Measurements from ENCODE around the gene ABCC8.
A peak's percentile ranks its signal among the peaks of the same experiment; 100 is the strongest.

Gene ABCC8

DNA sequence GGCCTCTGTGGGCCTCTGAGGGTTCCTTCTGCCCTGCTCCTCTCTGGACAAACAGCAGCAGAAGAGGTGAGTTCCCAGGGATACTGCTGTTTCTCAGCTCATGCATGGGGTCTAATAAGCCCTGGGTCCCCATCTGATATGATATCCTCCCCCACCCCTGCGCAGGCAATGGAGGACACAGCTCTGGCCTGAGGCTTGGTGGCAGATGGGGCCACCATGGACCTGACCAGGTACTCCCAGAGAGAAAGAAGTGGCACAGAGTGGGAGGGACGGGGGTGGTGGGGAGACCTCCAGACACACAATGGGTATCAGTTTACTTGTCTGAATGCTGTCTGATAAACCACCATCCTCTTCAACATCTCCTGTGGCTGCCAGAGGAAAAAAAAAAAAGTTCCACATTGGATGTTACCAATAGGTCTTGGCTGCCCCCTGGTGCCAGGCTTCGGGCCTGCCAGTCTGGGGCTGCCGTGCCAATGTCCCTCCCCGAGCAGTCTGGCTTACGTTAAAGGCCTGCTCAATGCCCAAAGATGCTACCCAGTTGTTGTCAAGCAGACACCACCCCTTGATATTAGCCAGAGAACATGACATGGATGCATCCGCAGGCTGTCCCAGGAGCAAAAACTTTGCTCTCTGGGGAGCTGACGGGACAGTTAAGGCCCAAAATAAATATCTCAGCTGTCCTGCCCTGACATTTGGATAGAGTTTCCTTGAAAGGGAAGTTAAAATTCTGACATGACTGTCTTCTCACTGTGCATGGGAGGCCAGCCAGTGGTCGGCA is 27.9 kb upstream of the ABCC8 start:
- peak; percentile 82 for DNase-seq

DNA sequence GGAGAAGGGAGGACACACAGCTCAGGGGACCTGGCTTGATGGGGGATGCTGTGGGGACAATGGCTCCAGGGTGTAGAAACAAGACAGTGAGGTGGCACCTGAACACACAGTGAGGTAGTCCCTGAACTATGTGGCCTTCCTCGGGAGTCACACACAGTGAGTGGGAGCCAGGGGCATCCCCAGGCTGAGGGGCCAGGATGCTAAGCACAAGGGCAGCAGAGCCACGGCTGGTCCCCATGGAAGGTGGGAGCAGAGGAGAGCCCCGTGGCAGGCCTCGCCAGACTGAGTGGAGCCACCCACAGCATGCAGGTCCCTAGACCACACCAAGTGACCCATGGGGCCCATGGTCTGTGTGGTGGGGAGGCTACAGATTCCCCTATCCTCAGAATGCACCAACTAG is 26.0 kb upstream of the ABCC8 start:
- no peak for DNase-seq

- DNase-seq: no peak
These were observed 24.0 kb upstream of the ABCC8 start for GRCh38 chr11:17500673-17501072.

GRCh38 chr11:17498475-17498874 is 21.8 kb upstream of the ABCC8 start:
- DNase-seq: no peak

GRCh38 chr11:17498058-17498457 is 21.4 kb upstream of the ABCC8 start:
- no peak for DNase-seq

GRCh38 chr11:17496406-17496805 is 19.8 kb upstream of the ABCC8 start:
- no peak for DNase-seq

- no peak for DNase-seq
These were observed 17.4 kb upstream of the ABCC8 start for GRCh38 chr11:17494019-17494418.

DNA sequence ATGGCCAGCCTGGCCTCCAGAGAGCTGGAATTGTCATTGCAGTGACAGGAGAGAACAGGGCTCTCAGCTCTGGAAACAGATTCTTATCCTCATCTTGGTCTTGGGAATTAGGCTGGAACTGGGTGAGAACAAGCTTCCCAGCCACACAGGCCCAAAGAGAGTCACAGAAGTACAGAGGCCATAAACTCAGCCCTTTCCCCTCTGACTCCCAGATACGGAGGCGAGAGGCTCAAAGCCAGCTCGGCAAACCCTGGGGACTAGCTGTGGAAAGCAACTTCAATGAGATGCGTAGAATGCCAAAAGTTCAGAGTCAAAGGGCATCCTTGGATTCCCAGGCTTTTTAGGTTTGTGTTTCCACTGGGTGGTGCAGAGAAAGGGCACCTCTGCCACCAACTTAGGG is 14.3 kb upstream of the ABCC8 start:
- DNase-seq: no peak

DNA sequence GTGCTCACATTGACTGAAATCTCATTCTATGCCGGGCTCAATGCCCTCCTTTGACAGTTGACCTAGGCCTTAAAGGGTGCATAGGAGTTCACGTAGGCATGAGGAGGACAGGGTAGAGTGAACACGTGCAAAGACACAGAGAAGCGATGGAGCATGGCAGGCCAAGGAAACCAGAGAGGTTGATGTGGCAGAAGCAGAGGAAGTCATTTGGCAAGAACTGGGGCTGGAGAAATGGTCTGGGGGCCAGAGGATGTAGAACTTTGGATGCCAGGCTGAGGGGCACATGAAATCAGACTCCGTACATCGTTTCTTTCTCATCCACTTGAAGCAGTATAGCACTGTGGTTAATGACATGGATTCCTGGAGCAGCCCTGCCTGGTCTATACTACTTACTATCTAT is 13.6 kb upstream of the ABCC8 start:
- DNase-seq: no peak

DNA sequence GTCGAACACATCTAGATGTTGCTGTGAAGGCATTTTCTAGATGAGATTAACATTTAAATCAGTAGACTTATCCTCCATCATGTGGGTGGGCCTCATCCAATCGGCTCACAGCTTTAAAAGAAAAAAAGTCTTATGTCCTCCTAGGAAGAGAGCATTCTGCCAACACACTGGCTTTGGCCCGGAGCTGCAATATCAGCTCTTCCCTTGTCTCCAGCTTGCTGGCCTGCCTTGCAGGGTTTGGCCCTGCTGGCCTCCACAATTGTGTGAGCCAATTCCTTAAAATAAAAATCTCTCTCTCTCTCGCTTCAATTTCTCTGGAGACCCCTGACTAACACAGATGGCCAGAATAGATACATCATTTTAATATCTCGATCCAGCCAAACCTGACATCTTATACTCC is 13.1 kb upstream of the ABCC8 start:
- no peak for DNase-seq

DNA sequence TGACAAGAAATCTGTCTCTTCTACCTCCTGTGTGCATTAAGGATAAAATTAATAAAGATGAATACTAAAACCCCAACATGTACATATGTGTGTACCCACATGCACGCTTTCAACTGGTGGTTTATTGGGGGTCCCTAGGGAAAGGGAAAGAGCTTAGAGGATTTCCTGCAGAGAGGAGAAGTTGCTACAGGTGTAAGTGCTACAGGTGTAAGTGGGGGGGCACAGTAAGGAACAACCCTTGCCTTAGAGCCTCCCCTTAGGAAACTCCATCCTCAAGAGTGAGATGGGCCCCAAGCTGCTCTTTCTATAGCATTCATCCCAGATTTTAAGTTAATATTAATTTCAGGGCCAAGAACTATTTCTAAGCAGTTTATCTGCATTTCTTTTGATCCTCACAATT is 11.9 kb upstream of the ABCC8 start:
- DNase-seq: no peak

- DNase-seq: no peak
These were observed 10.0 kb upstream of the ABCC8 start for GRCh38 chr11:17486646-17487045.

- no peak for DNase-seq
These were observed 6.9 kb upstream of the ABCC8 start for GRCh38 chr11:17483505-17483904.

- DNase-seq: no peak
These were observed 5.3 kb upstream of the ABCC8 start for GRCh38 chr11:17481905-17482304.

GRCh38 chr11:17479284-17480214 is 2.9 kb upstream of the ABCC8 start:
- no peak for DNase-seq

DNA sequence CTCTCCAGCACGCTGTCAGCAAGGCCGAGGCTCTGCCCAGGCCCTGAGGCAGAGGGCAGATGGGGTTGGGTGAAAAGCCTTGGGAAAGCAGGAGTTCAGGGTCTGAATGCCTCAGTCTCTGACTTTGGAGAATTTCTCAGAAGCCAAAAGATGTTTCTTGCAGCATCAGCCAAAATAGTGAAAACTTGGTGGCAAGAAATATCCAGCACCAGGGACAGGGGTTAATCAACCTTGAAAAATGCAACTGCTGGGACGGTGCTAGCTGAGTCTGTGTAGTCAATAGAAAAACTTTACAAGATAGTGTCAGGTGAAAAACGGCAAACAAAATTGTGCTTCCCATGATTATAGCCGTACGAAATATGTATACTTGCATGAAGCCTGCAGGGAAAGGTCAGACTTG is 1.4 kb upstream of the ABCC8 start:
- no peak for DNase-seq

DNA sequence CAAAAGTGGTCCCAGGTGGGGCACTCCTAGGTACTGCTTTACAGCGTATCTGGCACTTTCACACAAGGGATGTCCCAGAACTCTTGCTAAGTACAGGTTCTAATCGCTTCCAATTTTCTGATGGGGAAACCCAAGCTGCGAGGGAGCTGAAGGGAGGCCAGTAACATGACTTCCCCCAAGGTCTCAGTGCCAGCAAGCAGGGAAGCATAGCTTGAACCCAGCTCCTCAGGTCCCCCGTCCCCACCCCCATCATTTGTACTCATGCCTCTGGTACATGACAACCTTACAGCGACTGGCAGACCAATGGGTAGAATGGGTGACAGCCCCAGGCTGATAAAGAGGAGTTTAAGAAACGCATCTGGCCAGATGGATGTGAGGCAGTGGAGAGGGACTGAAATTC is 716 bp upstream of the ABCC8 start:
- no peak for DNase-seq

DNA sequence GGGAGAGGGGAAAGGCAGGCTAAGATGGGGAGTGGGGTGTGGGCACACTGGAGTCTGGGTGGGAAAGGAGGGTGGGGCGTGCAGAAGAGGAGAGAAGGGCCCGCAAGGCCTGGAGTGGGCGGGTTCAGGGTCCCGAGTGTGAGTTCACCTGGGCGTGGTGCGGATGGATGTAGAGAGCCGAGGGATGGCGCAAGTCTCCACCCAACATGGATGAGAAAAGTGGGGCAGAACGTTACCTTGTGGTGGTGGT is 364 bp upstream of the ABCC8 start:
- DNase-seq: no peak

DNA sequence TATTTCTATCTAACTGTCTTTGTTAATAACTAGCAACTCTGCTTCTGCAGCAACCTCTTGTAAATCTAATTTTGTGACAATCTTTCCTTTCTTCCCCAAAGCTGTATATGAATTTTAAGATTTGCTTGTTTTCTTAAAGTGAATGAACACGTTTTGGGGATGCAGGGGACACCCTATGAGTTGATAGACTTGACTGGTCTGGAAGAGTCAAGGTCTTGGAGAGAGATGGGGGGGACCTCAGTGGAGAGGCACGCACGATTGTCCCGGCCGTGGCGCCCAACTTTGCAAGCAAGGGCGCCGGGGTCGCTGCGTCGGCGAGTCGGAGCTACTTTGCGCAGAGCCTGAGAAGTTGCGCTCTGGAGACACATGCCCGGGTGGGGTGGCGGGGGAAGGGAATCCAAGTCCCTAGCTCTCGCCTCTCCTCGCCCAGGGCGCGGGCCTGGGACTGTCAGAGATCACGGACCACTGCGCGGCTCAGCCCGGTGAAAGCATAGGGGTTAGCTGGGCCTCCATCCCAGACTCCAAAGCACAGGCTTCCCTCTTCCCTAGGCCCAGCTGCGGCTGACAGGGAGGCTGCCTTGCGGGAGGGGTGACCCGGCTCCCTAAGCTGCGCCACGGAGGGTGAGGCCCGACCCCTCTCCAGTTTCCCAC is 854 bp downstream of the ABCC8 start:
- DNase-seq: no peak

DNA sequence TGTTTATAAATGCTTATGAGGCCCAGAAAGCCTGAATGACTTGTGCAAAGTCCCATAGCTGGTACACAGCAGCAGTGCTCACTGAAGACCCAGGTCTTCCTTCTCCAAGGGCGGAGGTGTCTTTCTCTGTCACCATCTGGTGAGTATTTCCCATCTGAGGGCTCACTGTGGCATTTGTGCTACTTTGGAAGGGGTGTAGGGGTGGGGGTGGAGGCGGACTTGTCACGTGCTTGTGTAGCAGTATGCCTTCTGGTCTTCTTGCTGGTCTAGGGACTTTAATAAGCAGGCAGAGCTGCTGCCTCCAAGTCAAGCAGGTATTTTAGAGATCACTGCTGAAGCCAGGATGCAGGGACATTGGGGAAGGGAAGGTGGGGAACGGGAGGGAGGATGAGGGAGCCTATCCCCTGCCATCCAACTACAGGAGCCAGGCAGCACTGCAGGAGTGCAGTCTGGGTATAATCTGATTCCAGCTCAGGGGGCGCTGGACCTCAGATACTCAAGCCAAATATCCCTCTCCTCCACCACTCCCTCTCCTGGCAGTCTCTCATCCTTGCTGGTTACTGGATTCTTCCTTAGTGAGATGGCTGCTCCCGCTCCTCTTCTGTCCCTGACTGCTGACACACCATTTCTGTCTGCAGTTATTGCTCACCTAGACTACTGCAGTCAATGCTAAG is 3.4 kb downstream of the ABCC8 start:
- no peak for DNase-seq

DNA sequence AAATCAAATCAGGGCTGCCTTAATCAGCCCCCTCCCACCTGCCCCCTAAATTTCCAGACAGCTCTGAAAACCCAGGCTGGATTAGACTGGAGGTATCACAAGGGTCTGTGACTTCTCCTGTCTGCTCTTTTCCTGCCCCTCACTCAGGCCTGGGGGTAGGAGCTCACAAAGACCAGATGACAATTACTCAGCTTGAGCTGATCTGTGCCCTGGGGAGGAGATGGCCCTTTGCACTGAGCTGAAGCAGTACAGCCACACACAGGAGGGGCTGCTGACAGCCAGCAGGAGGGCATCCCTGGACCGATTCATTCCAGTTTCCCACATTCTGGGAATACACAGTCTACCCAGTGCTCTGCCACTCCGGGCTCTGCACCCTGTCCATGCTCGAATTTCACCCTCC is 4.2 kb downstream of the ABCC8 start:
- DNase-seq: no peak

GRCh38 chr11:17471501-17471900 is 5.1 kb downstream of the ABCC8 start:
- no peak for DNase-seq

- no peak for DNase-seq
These were observed 6.6 kb downstream of the ABCC8 start for GRCh38 chr11:17469998-17470397.

All from CD4-positive, alpha-beta T cell treated with Interleukin-6 for 4 hours (primary cell).